OCI-LY7 (cell line): Measurements from ENCODE around the gene KAZN. TPM values are rescaled to one million over a fixed set of nuclear protein-coding genes. Genes with fewer than 3 reads are reported as not detected.

Experiments used
- BruUV-seq: library from RNA; stranded (reverse); fragments of 400-500 nt; replicated peaks from 2 replicates; lab custom pipeline; 2021; lab: Mats Ljungman, UMichigan
- CTCF ChIA-PET: fragments of 300-600 bp; sonication (Branson Sonifier 250); formaldehyde crosslinking; loops from one replicate; lab custom pipeline; 2022; ENCODE audit warnings: antibody characterized with exemption; ENCODE audit not compliant: unreplicated experiment; lab: Charles Lee
- POLR2A ChIA-PET: fragments of 300-600 bp; sonication (Branson Sonifier 250); formaldehyde crosslinking; loops from one replicate; lab custom pipeline; 2022; ENCODE audit warnings: antibody characterized with exemption; lab: Charles Lee
- DNase-seq: peaks from one replicate; pipeline ENCODE4 v3.0.0-alpha.2; 2015; ENCODE audit warnings: low spot score
- H2AFZ ChIP-seq: fragments of 200-600 bp; sonication (generic), shearing (Covaris generic); 2 replicates; pipeline ENCODE4 v1.6.1; 2014; ENCODE audit warnings: mild to moderate bottlenecking, antibody characterized with exemption, low read length, moderate library complexity
- H3K27ac ChIP-seq: fragments of 200-600 bp; sonication (generic); 2 replicates; pipeline ENCODE4 v1.5.1; 2014; ENCODE audit warnings: mixed run types, low read depth, mild to moderate bottlenecking, moderate library complexity, low read length, inconsistent platforms; ENCODE audit not compliant: poor library complexity, severe bottlenecking
- H3K36me3 ChIP-seq: fragments of 200-600 bp; sonication (generic); 2 replicates; pipeline ENCODE4 v1.6.1; 2014; ENCODE audit warnings: mild to moderate bottlenecking, antibody characterized with exemption, low read length, moderate library complexity, mixed read lengths; ENCODE audit not compliant: insufficient read depth
- H3K4me1 ChIP-seq: fragments of 200-600 bp; sonication (generic); 2 replicates; pipeline ENCODE4 v1.5.1; 2014; ENCODE audit warnings: mild to moderate bottlenecking, low read length; ENCODE audit not compliant: insufficient read depth, poor library complexity, severe bottlenecking
- H3K4me2 ChIP-seq: fragments of 200-600 bp; sonication (generic); 2 replicates; pipeline ENCODE4 v1.6.1; 2014; ENCODE audit warnings: mild to moderate bottlenecking, low read length
- H3K4me3 ChIP-seq: fragments of 200-600 bp; sonication (generic); 2 replicates; pipeline ENCODE4 v1.5.1; 2014; ENCODE audit warnings: mild to moderate bottlenecking, low read depth, low read length; ENCODE audit not compliant: poor library complexity, severe bottlenecking
- H3K79me2 ChIP-seq: fragments of 200-600 bp; sonication (generic); 2 replicates; pipeline ENCODE4 v1.6.1; 2016; ENCODE audit warnings: low read depth, mild to moderate bottlenecking, low read length, moderate library complexity, mixed read lengths; ENCODE audit not compliant: insufficient read depth
- H3K9me2 ChIP-seq: fragments of 200-600 bp; sonication (generic); 2 replicates; pipeline ENCODE4 v1.6.1; 2016; ENCODE audit warnings: mild to moderate bottlenecking, low read length, mixed read lengths; ENCODE audit not compliant: insufficient read depth
- H3K9me3 ChIP-seq: fragments of 200-600 bp; sonication (generic); 2 replicates; pipeline ENCODE4 v1.6.1; 2014; ENCODE audit warnings: mild to moderate bottlenecking, mixed run types, low read length, mixed read lengths
- H4K20me1 ChIP-seq: fragments of 200-600 bp; sonication (generic); 2 replicates; pipeline ENCODE4 v1.6.1; 2014; ENCODE audit warnings: mild to moderate bottlenecking, antibody characterized with exemption, low read length, moderate library complexity, mixed read lengths; ENCODE audit not compliant: insufficient read depth
- EZH2phosphoT487 ChIP-seq: fragments of 200-600 bp; sonication (generic); IDR thresholded peaks from 2 replicates; pipeline ENCODE4 v1.6.1; 2018; ENCODE audit warnings: low read depth, borderline replicate concordance, mild to moderate bottlenecking, mixed run types, antibody characterized with exemption, low read length, moderate library complexity, mixed read lengths
- intact Hi-C: fragments of 100-400 bp; cut with micrococcal nuclease; formaldehyde crosslinking; loops from one replicate; pipeline ENCODE4 v1.10.0; 2022; ENCODE audit not compliant: unreplicated experiment
- total RNA-seq, 2 experiments: library from RNA; depleted of rRNA in 1 of 2; stranded (reverse); fragments of >200 nt in 1 of 2; shearing (Covaris generic) in 1 of 2; gene quantifications; 2 replicates each; pipeline ENCODE4 v1.2.3, GENCODE V29; 2014 to 2022
- TF ChIP-seq, protein P1 (sequence below): fragments of 200-600 bp; sonication (generic); conservative IDR thresholded peaks from 2 replicates; pipeline ENCODE4 v1.5.1; 2014; ENCODE audit warnings: mild to moderate bottlenecking, antibody characterized with exemption, low read length, moderate library complexity, mixed read lengths

KAZN gene
- total RNA-seq, 2 experiments from 2014 or later = 0.40 to 2.4 TPM

DNA sequence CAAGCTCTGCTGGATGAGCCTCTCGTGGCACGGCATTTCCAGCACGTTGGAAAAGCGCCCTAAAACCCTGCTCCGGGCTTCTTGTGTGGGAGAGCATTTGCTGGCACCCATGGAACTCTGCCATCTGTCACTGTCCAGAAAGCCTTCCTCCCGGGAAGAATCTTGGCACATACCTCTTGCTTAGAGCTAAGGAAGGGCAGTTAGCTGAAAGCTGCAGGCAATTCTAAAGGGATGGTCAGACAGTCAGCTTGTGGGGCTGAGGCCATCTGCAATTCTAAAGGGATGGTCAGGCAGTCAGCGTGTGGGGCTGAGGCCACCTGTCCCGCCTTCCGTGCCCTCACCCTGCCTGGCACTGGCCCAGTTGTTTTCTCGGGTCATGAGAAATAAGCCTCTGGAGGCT lies 416.0 kb downstream of the KAZN start:
- DNase-seq = no peak
- CTCF ChIA-PET = no interaction called here
- Histone ChIP-seq H2AFZ (no peak overlapping the region), H3K9me3 (no peaks in the 10 kb centered on the region), H3K4me1 (no peaks in the 10 kb centered on the region), H3K4me3 (no peak overlapping the region), H3K79me2 (no peaks in the 10 kb centered on the region), H3K27ac (no peak overlapping the region), H3K36me3 (no peaks in the 10 kb centered on the region), H3K9me2 (no peaks in the 10 kb centered on the region), H4K20me1 (no peaks in the 10 kb centered on the region), H3K4me2 (no peak overlapping the region)
- intact Hi-C loops = no loop called here
- POLR2A ChIA-PET = no interaction called here
- no TSS peak for BruUV-seq
- no peak for TF ChIP-seq EZH2phosphoT487
- TF ChIP-seq, protein P1, sequence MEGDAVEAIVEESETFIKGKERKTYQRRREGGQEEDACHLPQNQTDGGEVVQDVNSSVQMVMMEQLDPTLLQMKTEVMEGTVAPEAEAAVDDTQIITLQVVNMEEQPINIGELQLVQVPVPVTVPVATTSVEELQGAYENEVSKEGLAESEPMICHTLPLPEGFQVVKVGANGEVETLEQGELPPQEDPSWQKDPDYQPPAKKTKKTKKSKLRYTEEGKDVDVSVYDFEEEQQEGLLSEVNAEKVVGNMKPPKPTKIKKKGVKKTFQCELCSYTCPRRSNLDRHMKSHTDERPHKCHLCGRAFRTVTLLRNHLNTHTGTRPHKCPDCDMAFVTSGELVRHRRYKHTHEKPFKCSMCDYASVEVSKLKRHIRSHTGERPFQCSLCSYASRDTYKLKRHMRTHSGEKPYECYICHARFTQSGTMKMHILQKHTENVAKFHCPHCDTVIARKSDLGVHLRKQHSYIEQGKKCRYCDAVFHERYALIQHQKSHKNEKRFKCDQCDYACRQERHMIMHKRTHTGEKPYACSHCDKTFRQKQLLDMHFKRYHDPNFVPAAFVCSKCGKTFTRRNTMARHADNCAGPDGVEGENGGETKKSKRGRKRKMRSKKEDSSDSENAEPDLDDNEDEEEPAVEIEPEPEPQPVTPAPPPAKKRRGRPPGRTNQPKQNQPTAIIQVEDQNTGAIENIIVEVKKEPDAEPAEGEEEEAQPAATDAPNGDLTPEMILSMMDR = no peak

- no peaks in the 10 kb centered on the region for H3K4me1 ChIP-seq
- no peak overlapping the region for H3K4me3 ChIP-seq
- TF ChIP-seq, protein P1 = no peak
- no peak for TF ChIP-seq EZH2phosphoT487
- no peak for DNase-seq
- H3K36me3 ChIP-seq = no peaks in the 10 kb centered on the region
- no peaks in the 10 kb centered on the region for H3K79me2 ChIP-seq
- H3K9me2 ChIP-seq = no peaks in the 10 kb centered on the region
- intact Hi-C loops = no loop called here
- BruUV-seq = no TSS peak
- H4K20me1 ChIP-seq = no peaks in the 10 kb centered on the region
- H3K9me3 ChIP-seq = no peaks in the 10 kb centered on the region
- CTCF ChIA-PET = no interaction called here
- no peak overlapping the region for H3K4me2 ChIP-seq
- no peak overlapping the region for H2AFZ ChIP-seq
- H3K27ac ChIP-seq = no peak overlapping the region
- POLR2A ChIA-PET = no interaction called here
These were observed 417.5 kb downstream of the KAZN start for GRCh38 chr1:15016001-15016400.

GRCh38 chr1:15016526-15016925 lies 418.0 kb downstream of the KAZN start:
- POLR2A ChIA-PET = no interaction called here
- intact Hi-C loops = no loop called here

More at GRCh38 chr1:15016526-15016925, 418.0 kb downstream of the KAZN start:
- Histone ChIP-seq H2AFZ (no peak overlapping the region), H3K4me1 (no peaks in the 10 kb centered on the region), H3K36me3 (no peaks in the 10 kb centered on the region), H3K27ac (no peak overlapping the region), H4K20me1 (no peaks in the 10 kb centered on the region), H3K4me2 (no peak overlapping the region), H3K4me3 (no peak overlapping the region), H3K79me2 (no peaks in the 10 kb centered on the region), H3K9me2 (no peaks in the 10 kb centered on the region), H3K9me3 (no peaks in the 10 kb centered on the region)
- no peak for TF ChIP-seq EZH2phosphoT487
- TF ChIP-seq, protein P1 = no peak
- BruUV-seq = no TSS peak
- CTCF ChIA-PET = no interaction called here
- no peak for DNase-seq
